Subcutaneous adipose tissue (tissue), 4 donors: ENCODE measurements around the gene PLXNA2. TPM values are rescaled to one million over a fixed set of nuclear protein-coding genes. Genes with fewer than 3 reads are reported as not detected.

ENCODE experiments used
- total RNA-seq, 4 donors: library from RNA; depleted of rRNA; stranded (reverse); fragments of >200 nt; gene quantifications; one replicate each; pipeline ENCODE4 v1.1.0, GENCODE V29; 2016
- TF ChIP-seq, protein P1 (sequence below): fragments of 450-650 bp; IDR thresholded peaks from one replicate; pipeline ENCODE4 v1.5.1; 2016; ENCODE audit warnings: low read depth, mild to moderate bottlenecking, control low read depth, antibody characterized with exemption, moderate library complexity

PLXNA2 gene
- total RNA-seq, 4 donors from 2014 or later, result 6.8 to 37.5 (median 14.3) TPM

- TF ChIP-seq, protein P1, sequence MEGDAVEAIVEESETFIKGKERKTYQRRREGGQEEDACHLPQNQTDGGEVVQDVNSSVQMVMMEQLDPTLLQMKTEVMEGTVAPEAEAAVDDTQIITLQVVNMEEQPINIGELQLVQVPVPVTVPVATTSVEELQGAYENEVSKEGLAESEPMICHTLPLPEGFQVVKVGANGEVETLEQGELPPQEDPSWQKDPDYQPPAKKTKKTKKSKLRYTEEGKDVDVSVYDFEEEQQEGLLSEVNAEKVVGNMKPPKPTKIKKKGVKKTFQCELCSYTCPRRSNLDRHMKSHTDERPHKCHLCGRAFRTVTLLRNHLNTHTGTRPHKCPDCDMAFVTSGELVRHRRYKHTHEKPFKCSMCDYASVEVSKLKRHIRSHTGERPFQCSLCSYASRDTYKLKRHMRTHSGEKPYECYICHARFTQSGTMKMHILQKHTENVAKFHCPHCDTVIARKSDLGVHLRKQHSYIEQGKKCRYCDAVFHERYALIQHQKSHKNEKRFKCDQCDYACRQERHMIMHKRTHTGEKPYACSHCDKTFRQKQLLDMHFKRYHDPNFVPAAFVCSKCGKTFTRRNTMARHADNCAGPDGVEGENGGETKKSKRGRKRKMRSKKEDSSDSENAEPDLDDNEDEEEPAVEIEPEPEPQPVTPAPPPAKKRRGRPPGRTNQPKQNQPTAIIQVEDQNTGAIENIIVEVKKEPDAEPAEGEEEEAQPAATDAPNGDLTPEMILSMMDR, result no peak
Measured at GRCh38 chr1:208060215-208060869, 183.8 kb downstream of the PLXNA2 start.

GRCh38 chr1:208059409-208060001 lies 184.7 kb downstream of the PLXNA2 start:
- TF ChIP-seq, protein P1, result no peak

DNA sequence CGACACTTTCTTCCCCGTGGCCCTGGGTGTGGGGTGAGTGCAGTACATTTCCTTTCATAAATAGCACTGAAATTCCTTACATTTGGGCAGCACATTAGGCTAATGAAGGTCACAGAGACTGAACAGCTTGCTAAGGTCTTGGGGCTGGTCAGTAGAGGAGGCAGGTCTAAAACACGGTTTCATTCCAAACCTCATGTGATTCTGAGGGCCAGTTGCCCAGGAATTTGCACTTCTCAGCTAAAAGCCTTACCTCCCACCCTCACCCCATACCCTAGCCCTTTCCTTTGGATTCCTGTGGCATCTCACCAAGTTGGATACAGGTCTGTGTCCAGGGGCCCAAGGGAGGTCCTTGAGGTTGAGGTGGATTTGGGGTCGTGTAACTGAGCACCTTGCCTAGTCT lies 185.4 kb downstream of the PLXNA2 start:
- TF ChIP-seq, protein P1, result no peak

- TF ChIP-seq, protein P1, result no peak
Measured at GRCh38 chr1:208058267-208058666, 185.9 kb downstream of the PLXNA2 start.

- TF ChIP-seq, protein P1, result no peak
Measured at GRCh38 chr1:208057056-208057455, 187.1 kb downstream of the PLXNA2 start.

GRCh38 chr1:208055535-208055934 lies 188.6 kb downstream of the PLXNA2 start:
- TF ChIP-seq, protein P1, result no peak

- TF ChIP-seq, protein P1, result no peak
Measured at GRCh38 chr1:208054911-208055379, 189.2 kb downstream of the PLXNA2 start.
